Left ventricle myocardium inferior (tissue), 1 donor: ENCODE measurements around the gene LHX5. TPM values are rescaled to one million over a fixed set of nuclear protein-coding genes. Genes with fewer than 3 reads are reported as not detected.

Experiments
- DNase-seq: peaks from one replicate; pipeline ENCODE4 v3.0.0-alpha.2; 2020
- H3K27ac ChIP-seq: fragments of 200-600 bp; replicated peaks from 2 replicates; pipeline ENCODE4 v1.8.0; 2021
- H3K27me3 ChIP-seq: fragments of 200-600 bp; 2 replicates; pipeline ENCODE4 v1.8.0; 2021; ENCODE audit warnings: low read depth
- H3K36me3 ChIP-seq: fragments of 200-600 bp; 2 replicates; pipeline ENCODE4 v1.8.0; 2021
- H3K4me1 ChIP-seq: fragments of 200-600 bp; 2 replicates; pipeline ENCODE4 v1.8.0; 2021
- H3K4me3 ChIP-seq: fragments of 200-600 bp; 2 replicates; pipeline ENCODE4 v1.8.0; 2021; ENCODE audit warnings: mild to moderate bottlenecking, moderate library complexity
- H3K9me3 ChIP-seq: fragments of 200-600 bp; replicated peaks from 2 replicates; pipeline ENCODE4 v1.8.0; 2021
- intact Hi-C: fragments of 100-400 bp; cut with micrococcal nuclease; formaldehyde crosslinking; loops from one replicate; pipeline ENCODE4 v1.11.0; 2022
- total RNA-seq: library from RNA; stranded (reverse); fragmentation: NEBNext Ultra II Directional; extraction: Animal tissue kit (Norgen Biotek cat#: 25700); gene quantifications from one replicate; pipeline ENCODE4 v1.2.1, GENCODE V29; 2021
- TF ChIP-seq, protein P1 (sequence below): fragments of 200-600 bp; IDR thresholded peaks from 2 replicates; pipeline ENCODE4 v1.8.0; 2021; ENCODE audit warnings: antibody characterized with exemption, mild to moderate bottlenecking, borderline replicate concordance
- donor health status: DM: no; HTN: yes; CAD: no; lungs with severe emphysema.

Gene LHX5
- total RNA-seq, 1 donor from 2014 or later: not detected

DNA sequence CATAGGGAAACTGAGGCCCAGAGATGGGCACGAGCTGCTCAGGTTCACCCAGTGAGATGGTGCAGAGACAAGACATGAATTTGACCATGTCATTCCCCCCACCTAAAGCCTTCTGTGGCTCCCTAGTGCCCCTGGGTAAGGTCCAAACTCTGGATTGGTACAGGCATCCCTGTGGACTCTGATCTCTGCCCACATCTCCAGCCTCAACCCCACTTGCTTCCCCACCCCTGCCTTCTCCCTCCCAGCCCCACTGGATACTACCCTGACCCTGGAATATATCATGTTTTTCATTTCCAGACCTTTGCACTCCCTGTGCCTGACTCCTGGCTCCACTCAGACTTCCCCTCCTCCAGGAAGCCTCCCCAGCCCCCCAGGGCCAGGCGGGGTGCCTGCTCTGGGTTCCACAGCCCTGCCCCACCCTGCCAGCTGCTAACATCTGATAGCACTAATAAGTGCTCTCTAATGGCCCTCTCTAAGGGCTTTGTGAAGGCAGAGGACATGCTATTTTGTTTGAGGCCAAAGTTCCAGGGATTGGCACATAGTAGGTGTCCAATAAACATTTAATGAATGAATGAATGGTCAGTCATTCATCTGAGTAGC lies 50.6 kb downstream of the LHX5 start:
- Histone ChIP-seq H3K27ac (no peak overlapping the region), H3K9me3 (no peaks in the 10 kb centered on the region), H3K4me1 (peaks cover 15% of the 10 kb centered on the region), H3K27me3 (no peaks in the 10 kb centered on the region), H3K4me3 (no peak overlapping the region), H3K36me3 (no peaks in the 10 kb centered on the region)
- TF ChIP-seq, protein P1, sequence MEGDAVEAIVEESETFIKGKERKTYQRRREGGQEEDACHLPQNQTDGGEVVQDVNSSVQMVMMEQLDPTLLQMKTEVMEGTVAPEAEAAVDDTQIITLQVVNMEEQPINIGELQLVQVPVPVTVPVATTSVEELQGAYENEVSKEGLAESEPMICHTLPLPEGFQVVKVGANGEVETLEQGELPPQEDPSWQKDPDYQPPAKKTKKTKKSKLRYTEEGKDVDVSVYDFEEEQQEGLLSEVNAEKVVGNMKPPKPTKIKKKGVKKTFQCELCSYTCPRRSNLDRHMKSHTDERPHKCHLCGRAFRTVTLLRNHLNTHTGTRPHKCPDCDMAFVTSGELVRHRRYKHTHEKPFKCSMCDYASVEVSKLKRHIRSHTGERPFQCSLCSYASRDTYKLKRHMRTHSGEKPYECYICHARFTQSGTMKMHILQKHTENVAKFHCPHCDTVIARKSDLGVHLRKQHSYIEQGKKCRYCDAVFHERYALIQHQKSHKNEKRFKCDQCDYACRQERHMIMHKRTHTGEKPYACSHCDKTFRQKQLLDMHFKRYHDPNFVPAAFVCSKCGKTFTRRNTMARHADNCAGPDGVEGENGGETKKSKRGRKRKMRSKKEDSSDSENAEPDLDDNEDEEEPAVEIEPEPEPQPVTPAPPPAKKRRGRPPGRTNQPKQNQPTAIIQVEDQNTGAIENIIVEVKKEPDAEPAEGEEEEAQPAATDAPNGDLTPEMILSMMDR: no peak
- intact Hi-C loops: no loop called here
- no peak for DNase-seq

DNA sequence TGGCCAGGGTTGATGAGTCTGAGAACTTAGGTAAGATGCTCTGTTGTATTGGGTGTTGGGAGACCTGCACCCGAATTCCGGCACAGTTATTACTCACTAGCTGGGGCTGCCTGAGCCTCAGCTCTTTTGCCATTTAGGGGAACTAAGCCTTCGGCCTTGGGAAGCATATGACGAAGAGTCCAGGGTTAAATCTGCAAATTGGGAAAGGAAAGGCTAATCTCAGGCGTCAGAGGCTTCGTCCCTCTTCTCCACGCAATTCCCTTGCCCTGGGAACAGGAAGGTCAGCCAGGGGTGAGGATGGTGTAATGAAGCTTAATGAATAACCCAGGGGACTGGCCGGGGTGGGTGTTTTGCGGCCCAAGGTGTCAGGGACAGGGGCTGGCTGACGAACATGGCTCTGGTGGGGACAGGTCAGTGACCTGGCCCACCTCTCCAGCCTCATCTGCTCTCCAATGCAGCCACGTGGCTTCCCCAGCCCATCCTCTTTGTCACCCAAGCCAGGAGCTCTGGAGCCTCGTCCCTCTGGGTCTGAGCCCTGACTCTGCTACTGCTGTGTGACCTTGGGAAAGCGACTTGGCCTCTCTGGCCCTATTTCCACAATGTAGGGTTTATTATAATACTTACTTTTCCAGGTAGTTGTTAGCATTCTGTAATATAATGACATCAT lies 53.3 kb downstream of the LHX5 start:
- TF ChIP-seq, protein P1: no peak
- no peak overlapping the region for H3K4me3 ChIP-seq
- H3K4me1 ChIP-seq: peaks cover 15% of the 10 kb centered on the region
- peaks cover 10% of the 10 kb centered on the region for H3K27me3 ChIP-seq
- intact Hi-C loops: no loop called here
- H3K9me3 ChIP-seq: no peaks in the 10 kb centered on the region
- no peak for DNase-seq
- no peak overlapping the region for H3K27ac ChIP-seq
- no peaks in the 10 kb centered on the region for H3K36me3 ChIP-seq

DNA sequence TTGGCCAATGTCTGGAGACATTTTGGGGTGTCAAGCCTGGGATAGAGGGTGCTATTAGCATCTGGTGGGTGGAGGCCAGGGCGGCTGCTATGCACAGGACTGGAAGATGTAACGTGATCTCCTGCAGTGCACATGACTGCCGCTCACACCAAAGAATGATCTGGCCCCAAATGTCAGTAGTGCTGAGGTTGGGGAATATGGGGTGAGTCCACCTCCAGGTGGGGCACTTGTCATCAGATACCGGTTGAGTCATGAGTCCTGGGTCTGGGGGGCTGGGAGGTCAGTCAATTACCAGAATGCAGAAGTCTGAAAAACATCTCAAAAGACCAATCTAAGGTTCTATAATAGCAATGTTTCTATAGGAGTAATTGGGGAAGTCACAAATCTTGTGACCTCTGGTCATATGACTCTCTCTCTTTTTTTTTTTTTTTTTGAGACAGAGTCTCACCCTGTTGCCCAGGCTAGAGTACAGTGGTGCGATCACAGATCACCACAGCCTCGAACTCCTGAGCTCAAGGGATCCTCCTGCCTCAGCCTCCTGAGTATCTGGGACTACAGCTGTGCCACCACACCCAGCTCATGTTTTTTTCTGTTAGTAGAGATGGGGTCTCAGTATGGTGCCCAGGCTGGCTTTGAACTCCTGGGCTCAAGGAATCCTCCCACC lies 55.4 kb downstream of the LHX5 start:
- H3K9me3 ChIP-seq: no peaks in the 10 kb centered on the region
- H3K36me3 ChIP-seq: no peaks in the 10 kb centered on the region
- intact Hi-C loops: no loop called here
- no peaks in the 10 kb centered on the region for H3K4me1 ChIP-seq
- H3K4me3 ChIP-seq: no peak overlapping the region
- peaks cover 10% of the 10 kb centered on the region for H3K27me3 ChIP-seq
- no peak for DNase-seq
- no peak overlapping the region for H3K27ac ChIP-seq
- TF ChIP-seq, protein P1: no peak

DNA sequence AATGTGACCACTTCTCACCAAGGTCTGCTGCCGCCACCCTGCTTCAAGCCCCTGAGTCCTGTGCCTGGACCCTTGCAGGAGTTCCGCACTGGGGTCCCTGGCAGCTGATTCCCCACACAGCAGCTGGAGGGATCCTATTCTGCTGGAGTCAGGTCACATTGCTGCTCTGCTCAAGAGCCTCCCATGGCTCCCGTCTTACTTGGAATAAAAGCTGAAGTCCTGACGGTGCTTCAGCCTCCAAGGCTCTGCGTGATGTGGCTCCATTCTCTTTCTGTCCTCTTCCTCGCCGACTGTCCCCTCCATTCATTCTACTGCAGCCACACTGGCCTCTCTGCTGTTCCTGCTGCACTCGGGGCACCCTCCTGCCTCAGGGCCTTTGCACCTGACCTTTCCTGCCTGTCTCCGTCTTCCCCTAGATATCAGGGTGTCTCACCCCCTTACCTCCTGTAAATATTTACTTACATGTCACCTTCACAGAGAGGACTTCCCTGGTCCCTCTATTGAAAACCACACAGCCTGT lies 57.1 kb downstream of the LHX5 start:
- Histone ChIP-seq H3K4me1 (no peaks in the 10 kb centered on the region), H3K27ac (no peak overlapping the region), H3K4me3 (no peak overlapping the region), H3K27me3 (peaks cover 21% of the 10 kb centered on the region), H3K36me3 (no peaks in the 10 kb centered on the region), H3K9me3 (no peaks in the 10 kb centered on the region)
- intact Hi-C loops: no loop called here
- no peak for DNase-seq
- TF ChIP-seq, protein P1: no peak

DNA sequence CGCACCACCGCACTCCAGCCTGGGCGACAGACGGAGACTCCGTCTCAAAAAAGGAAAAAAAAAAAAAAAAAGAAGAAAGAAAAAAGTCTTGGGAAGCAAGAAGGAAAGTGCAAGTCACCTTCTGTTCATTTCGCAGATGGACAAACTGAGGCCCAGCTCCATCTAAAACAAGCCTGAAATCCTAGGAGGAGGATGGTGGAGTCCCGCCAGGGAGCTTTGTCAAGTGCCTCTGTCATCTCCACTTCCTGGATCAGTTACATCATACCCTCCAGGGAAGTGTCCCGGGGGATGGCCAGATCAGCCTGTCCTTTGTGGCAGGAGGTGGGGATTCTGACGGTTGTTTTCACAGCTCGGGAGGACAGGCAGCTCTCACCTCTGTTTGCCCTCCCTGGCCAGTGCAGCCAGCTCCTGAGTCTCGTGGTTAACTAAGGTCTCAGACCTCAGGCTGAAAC lies 58.2 kb downstream of the LHX5 start:
- TF ChIP-seq, protein P1: no peak

More for the DNA sequence above, 58.2 kb downstream of the LHX5 start:
- Histone ChIP-seq H3K9me3 (no peaks in the 10 kb centered on the region), H3K36me3 (no peaks in the 10 kb centered on the region), H3K4me3 (no peak overlapping the region), H3K27ac (no peak overlapping the region), H3K27me3 (peaks cover 25% of the 10 kb centered on the region), H3K4me1 (no peaks in the 10 kb centered on the region)
- no peak for DNase-seq
- intact Hi-C loops: no loop called here

Other genes with a start within 250 kb of the LHX5 start
- 9.2 TPM for gene SLC8B1, start 136.8 kb downstream of the LHX5 start, total RNA-seq
- gene PLBD2, start 113.3 kb downstream of the LHX5 start, total RNA-seq: 28.9 TPM
- not detected for gene SDS, start 68.0 kb downstream of the LHX5 start, total RNA-seq
- 13.3 TPM for gene SDSL, start 49.5 kb downstream of the LHX5 start, total RNA-seq